Tibial artery (tissue), 4 donors: Measurements from ENCODE around the gene HDAC4.
A peak's percentile ranks its signal among the peaks of the same experiment; 100 is the strongest.

ENCODE experiments used
- DNase-seq, 2 donors: peaks; one replicate each; pipeline ENCODE4 v3.0.0-alpha.2; 2019
- H3K27ac ChIP-seq, 2 donors: fragments of 200-600 bp; sonication (generic) in 1 of 2; 1 replicate in 1 of 2; 2 replicates in 1 of 2; pipeline ENCODE4 v1.5.1; 2018 to 2019; ENCODE audit warnings: mild to moderate bottlenecking in 1 of 2
- H3K27me3 ChIP-seq, 2 donors: fragments of 200-600 bp; sonication (generic) in 1 of 2; one replicate each; pipeline versions ENCODE4 v1.5.1 to v1.6.0; 2016 to 2019
- H3K36me3 ChIP-seq, 3 donors: fragments of 200-600 bp; sonication (generic) in 2 of 3; one replicate each; pipeline ENCODE4 v1.5.1; 2016 to 2019; ENCODE audit warnings: mild to moderate bottlenecking in 2 of 3
- H3K4me1 ChIP-seq, 4 donors: fragments of 200-600 bp; sonication (generic) in 2 of 4; 1 replicate in 3 of 4; 2 replicates in 1 of 4; pipeline ENCODE4 v1.5.1; 2016 to 2019
- H3K4me3 ChIP-seq, 2 donors: fragments of 200-600 bp; sonication (generic) in 1 of 2; 1 replicate in 1 of 2; 2 replicates in 1 of 2; pipeline ENCODE4 v1.5.1; 2018 to 2019; ENCODE audit warnings: mild to moderate bottlenecking in 2 of 2
- H3K9me3 ChIP-seq, 3 donors: fragments of 200-600 bp; sonication (generic) in 1 of 3; one replicate each; pipeline ENCODE4 v1.5.1; 2016 to 2019
- intact Hi-C: fragments of 100-400 bp; cut with DNase I; formaldehyde crosslinking; loops from one replicate; pipeline ENCODE4 v1.15.0; 2023; ENCODE audit warnings: low total_unique reads
- TF ChIP-seq, protein P1 (sequence below), 2 experiments: fragments of 200-600 bp in 1 of 2; fragments of 450-650 bp in 1 of 2; IDR thresholded peaks; one replicate each; pipeline ENCODE4 v1.5.1; 2017 to 2019; ENCODE audit warnings: antibody characterized with exemption in 2 of 2, mild to moderate bottlenecking in 1 of 2, moderate library complexity in 1 of 2

Gene HDAC4

DNA sequence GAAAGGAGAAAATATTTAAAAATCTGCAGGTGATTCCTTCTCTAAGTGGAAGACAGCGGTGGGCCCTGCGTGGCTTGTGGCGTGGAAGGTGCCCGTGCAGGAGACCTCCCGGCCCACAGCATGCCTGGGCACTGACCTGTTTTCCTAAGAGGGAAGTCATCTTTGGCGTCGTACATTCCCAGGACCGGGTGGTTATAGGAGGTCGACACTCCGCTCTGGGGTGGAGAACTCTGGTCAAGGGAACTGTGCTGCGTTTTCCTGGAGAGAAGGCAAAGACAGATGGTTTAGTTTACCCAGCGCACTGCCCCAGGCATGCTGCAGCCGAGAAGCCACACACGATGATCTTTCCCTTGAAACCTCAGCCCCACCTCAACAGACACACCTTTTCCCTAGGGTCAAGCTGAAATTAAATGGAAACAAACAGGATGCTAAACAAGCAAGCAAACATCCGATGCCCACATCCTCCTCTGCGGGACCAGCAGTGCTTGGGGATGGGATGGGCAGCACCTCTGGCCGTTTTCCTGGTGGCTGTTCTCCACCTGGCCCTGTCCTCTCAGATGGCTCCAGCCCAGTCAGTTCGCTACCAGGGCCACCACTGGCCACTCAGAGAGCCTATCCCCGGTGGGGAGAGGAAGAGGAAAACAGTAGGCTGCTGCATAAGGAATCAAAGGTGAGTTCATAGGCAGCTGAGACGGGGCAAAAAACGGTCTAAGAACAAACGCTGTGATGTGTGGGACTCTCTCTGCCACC lies 244.1 kb downstream of the HDAC4 start:
- peak; percentile 10 to 42 for DNase-seq
- Histone ChIP-seq H3K4me3 (no peak overlapping the region), H3K27ac (no peak overlapping the region), H3K9me3 (no peaks in the 10 kb centered on the region), H3K36me3 (peaks cover 11 to 65% (median 38%) of the 10 kb centered on the region in 3 donors), H3K27me3 (no peaks in the 10 kb centered on the region), H3K4me1 (peaks cover 0 to 6% (median 0%) of the 10 kb centered on the region in 4 donors)
- TF ChIP-seq, protein P1, sequence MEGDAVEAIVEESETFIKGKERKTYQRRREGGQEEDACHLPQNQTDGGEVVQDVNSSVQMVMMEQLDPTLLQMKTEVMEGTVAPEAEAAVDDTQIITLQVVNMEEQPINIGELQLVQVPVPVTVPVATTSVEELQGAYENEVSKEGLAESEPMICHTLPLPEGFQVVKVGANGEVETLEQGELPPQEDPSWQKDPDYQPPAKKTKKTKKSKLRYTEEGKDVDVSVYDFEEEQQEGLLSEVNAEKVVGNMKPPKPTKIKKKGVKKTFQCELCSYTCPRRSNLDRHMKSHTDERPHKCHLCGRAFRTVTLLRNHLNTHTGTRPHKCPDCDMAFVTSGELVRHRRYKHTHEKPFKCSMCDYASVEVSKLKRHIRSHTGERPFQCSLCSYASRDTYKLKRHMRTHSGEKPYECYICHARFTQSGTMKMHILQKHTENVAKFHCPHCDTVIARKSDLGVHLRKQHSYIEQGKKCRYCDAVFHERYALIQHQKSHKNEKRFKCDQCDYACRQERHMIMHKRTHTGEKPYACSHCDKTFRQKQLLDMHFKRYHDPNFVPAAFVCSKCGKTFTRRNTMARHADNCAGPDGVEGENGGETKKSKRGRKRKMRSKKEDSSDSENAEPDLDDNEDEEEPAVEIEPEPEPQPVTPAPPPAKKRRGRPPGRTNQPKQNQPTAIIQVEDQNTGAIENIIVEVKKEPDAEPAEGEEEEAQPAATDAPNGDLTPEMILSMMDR (IDR thresholded peaks at IDR 0.05): no peak
- intact Hi-C loops: no loop called here

GRCh38 chr2:239155806-239156480 lies 244.9 kb downstream of the HDAC4 start:
- no peak overlapping the region for H3K4me3 ChIP-seq
- peaks cover 0 to 6% (median 2%) of the 10 kb centered on the region in 4 donors for H3K4me1 ChIP-seq
- H3K27me3 ChIP-seq: no peaks in the 10 kb centered on the region
- DNase-seq: peak; percentile 7 to 60
- H3K36me3 ChIP-seq: peaks cover 11 to 69% (median 38%) of the 10 kb centered on the region in 3 donors
- no peaks in the 10 kb centered on the region for H3K9me3 ChIP-seq
- TF ChIP-seq, protein P1 (IDR thresholded peaks at IDR 0.05): no peak
- intact Hi-C loops: no loop called here
- H3K27ac ChIP-seq: no peak overlapping the region

GRCh38 chr2:239154971-239155805 lies 245.6 kb downstream of the HDAC4 start:
- Histone ChIP-seq H3K36me3 (peaks cover 8 to 68% (median 32%) of the 10 kb centered on the region in 3 donors), H3K27ac (no peak overlapping the region), H3K27me3 (no peaks in the 10 kb centered on the region), H3K4me3 (no peak overlapping the region), H3K9me3 (no peaks in the 10 kb centered on the region), H3K4me1 (peaks cover 0 to 6% (median 2%) of the 10 kb centered on the region in 4 donors)
- TF ChIP-seq, protein P1 (IDR thresholded peaks at IDR 0.05): no peak
- DNase-seq: peak; percentile 18 to 55
- intact Hi-C loops: no loop called here

- intact Hi-C loops: no loop called here
- Histone ChIP-seq H3K9me3 (no peaks in the 10 kb centered on the region), H3K27ac (no peak overlapping the region), H3K4me3 (no peak overlapping the region), H3K4me1 (peaks cover 0 to 6% (median 2%) of the 10 kb centered on the region in 4 donors), H3K27me3 (no peaks in the 10 kb centered on the region), H3K36me3 (peaks cover 7 to 70% (median 32%) of the 10 kb centered on the region in 3 donors)
- DNase-seq: peak; percentile 18 to 60
- TF ChIP-seq, protein P1 (IDR thresholded peaks at IDR 0.05): no peak
Observed at GRCh38 chr2:239153806-239154591, 246.8 kb downstream of the HDAC4 start.

DNA sequence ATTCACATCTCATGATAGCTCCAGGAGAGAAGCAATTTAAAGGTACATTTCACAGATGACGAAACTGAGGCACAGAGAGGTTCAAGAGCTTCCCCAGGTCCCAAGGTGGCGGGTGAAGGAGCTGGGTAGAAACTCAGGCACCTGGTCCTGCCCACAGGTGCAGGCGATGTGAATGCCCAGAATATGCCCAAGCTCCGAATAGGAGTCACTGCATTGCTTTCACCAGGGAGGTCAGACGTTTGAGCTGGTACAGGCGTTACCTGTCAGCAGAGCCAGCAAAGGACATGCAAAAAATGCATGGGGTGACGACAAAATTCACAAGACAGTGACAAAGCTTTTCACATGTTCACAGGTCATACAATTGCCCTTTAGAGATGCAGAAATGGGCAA lies 247.9 kb downstream of the HDAC4 start:
- intact Hi-C loops: no loop called here
- H3K27me3 ChIP-seq: no peaks in the 10 kb centered on the region
- DNase-seq: peak; percentile 4 to 38
- peak overlapping the region; percentile 51 to 55 for H3K27ac ChIP-seq
- peaks cover 0 to 6% (median 2%) of the 10 kb centered on the region in 4 donors for H3K4me1 ChIP-seq
- TF ChIP-seq, protein P1 (IDR thresholded peaks at IDR 0.05): no peak
- H3K9me3 ChIP-seq: no peaks in the 10 kb centered on the region
- H3K4me3 ChIP-seq: no peak overlapping the region
- peaks cover 7 to 81% (median 41%) of the 10 kb centered on the region in 3 donors for H3K36me3 ChIP-seq
